Measurements from ENCODE around the gene C8A.

- TF ChIP-seq, protein P1, sequence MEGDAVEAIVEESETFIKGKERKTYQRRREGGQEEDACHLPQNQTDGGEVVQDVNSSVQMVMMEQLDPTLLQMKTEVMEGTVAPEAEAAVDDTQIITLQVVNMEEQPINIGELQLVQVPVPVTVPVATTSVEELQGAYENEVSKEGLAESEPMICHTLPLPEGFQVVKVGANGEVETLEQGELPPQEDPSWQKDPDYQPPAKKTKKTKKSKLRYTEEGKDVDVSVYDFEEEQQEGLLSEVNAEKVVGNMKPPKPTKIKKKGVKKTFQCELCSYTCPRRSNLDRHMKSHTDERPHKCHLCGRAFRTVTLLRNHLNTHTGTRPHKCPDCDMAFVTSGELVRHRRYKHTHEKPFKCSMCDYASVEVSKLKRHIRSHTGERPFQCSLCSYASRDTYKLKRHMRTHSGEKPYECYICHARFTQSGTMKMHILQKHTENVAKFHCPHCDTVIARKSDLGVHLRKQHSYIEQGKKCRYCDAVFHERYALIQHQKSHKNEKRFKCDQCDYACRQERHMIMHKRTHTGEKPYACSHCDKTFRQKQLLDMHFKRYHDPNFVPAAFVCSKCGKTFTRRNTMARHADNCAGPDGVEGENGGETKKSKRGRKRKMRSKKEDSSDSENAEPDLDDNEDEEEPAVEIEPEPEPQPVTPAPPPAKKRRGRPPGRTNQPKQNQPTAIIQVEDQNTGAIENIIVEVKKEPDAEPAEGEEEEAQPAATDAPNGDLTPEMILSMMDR (IDR thresholded peaks at IDR 0.05; ENCODE audit: low read depth, low read length), result no peak
- no peak for TF ChIP-seq POLR2A (IDR thresholded peaks at IDR 0.05; ENCODE audit: extremely low read depth, insufficient read length)
Observed at GRCh38 chr1:56965916-56966697, 111.5 kb downstream of the C8A start, which contains the start of gene C8B.
